HEK293 (cell line): ENCODE results near the gene ACP7.

Source experiments
- CTCF ChIA-PET: fragments of 350-600 bp; formaldehyde crosslinking; extraction: SDS; loops from one replicate; lab custom pipeline; 2021; ENCODE audit warnings: antibody characterized with exemption; lab: Yijun Ruan, JAX
- POLR2A ChIA-PET: fragments of 300-600 bp; formaldehyde crosslinking; extraction: SDS; loops from one replicate; lab custom pipeline; 2020; ENCODE audit warnings: antibody characterized with exemption, inconsistent platforms; lab: Yijun Ruan, JAX
- H3K27ac ChIP-seq: fragments of 200-500 bp; sonication (Bioruptor generic); 2 replicates; pipeline ENCODE4 v1.5.1; 2014; ENCODE audit warnings: low read depth, low read length, control low read depth, inconsistent platforms; ENCODE audit errors: extremely low read depth
- H3K36me3 ChIP-seq, 2 experiments: fragments of 200-500 bp in 1 of 2; sonication (Bioruptor generic) in 1 of 2; 1 replicate in 1 of 2; 2 replicates in 1 of 2; pipeline ENCODE4 v1.5.1; 2014 to 2017; ENCODE audit warnings: inconsistent platforms in 2 of 2, low read length in 2 of 2; ENCODE audit not compliant: control insufficient read depth in 2 of 2, insufficient read depth in 1 of 2
- H3K4me1 ChIP-seq: fragments of 200-500 bp; sonication (Bioruptor generic); 2 replicates; pipeline ENCODE4 v1.5.1; 2014; ENCODE audit warnings: mild to moderate bottlenecking, low read length, inconsistent platforms; ENCODE audit not compliant: control insufficient read depth, insufficient read depth
- H3K4me3 ChIP-seq: 2 replicates; pipeline ENCODE4 v1.5.1; 2011; ENCODE audit warnings: low read depth, mild to moderate bottlenecking, control low read depth, low read length, moderate library complexity
- H3K9me3 ChIP-seq: fragments of 200-500 bp; sonication (Bioruptor generic); 2 replicates; pipeline ENCODE4 v1.5.1; 2014; ENCODE audit warnings: low read depth, low read length, inconsistent platforms; ENCODE audit not compliant: control insufficient read depth, insufficient read depth
- BCL11A ChIP-seq: fragments of 450-650 bp; formaldehyde crosslinking; IDR thresholded peaks from 2 replicates; pipeline ENCODE4 v1.5.1; 2016; ENCODE audit warnings: low read depth, missing biosample characterization, missing genetic modification characterization
- CTCF ChIP-seq: fragments of 450-650 bp; formaldehyde crosslinking; IDR thresholded peaks from 2 replicates; pipeline ENCODE4 v1.5.1; 2016; ENCODE audit warnings: missing biosample characterization, missing genetic modification characterization
- EGR2 ChIP-seq: fragments of 450-650 bp; formaldehyde crosslinking; IDR thresholded peaks from 2 replicates; pipeline ENCODE4 v1.5.1; 2016; ENCODE audit warnings: low read depth, missing biosample characterization, missing genetic modification characterization
- GLIS1 ChIP-seq: fragments of 450-650 bp; formaldehyde crosslinking; IDR thresholded peaks from 2 replicates; pipeline ENCODE4 v1.5.1; 2016; ENCODE audit warnings: missing biosample characterization, missing genetic modification characterization
- HOXC10 ChIP-seq: sonication (generic); formaldehyde crosslinking; IDR thresholded peaks from 2 replicates; pipeline ENCODE4 v1.8.1; 2023; ENCODE audit warnings: mild to moderate bottlenecking, missing genetic modification reagents
- IKZF3 ChIP-seq: fragments of 450-650 bp; IDR thresholded peaks from 2 replicates; pipeline ENCODE4 v1.5.0; 2018; ENCODE audit warnings: missing biosample characterization, mild to moderate bottlenecking, missing genetic modification characterization, moderate library complexity
- KLF17 ChIP-seq: fragments of 450-650 bp; formaldehyde crosslinking; IDR thresholded peaks from 2 replicates; pipeline ENCODE4 v1.5.1; 2016; ENCODE audit warnings: missing biosample characterization, missing genetic modification characterization
- KLF7 ChIP-seq: fragments of 450-650 bp; formaldehyde crosslinking; IDR thresholded peaks from 2 replicates; pipeline ENCODE4 v1.5.1; 2016; ENCODE audit warnings: missing biosample characterization, missing genetic modification characterization, borderline replicate concordance
- MYNN ChIP-seq: fragments of 450-650 bp; formaldehyde crosslinking; IDR thresholded peaks from 2 replicates; pipeline ENCODE4 v1.5.1; 2016; ENCODE audit warnings: missing biosample characterization, missing genetic modification characterization, borderline replicate concordance
- REPIN1 ChIP-seq: fragments of 450-650 bp; formaldehyde crosslinking; IDR thresholded peaks from 2 replicates; pipeline ENCODE4 v1.5.1; 2017; ENCODE audit warnings: missing biosample characterization, missing genetic modification characterization, low read depth
- SCRT1 ChIP-seq: fragments of 450-650 bp; formaldehyde crosslinking; IDR thresholded peaks from 2 replicates; pipeline ENCODE4 v1.5.1; 2016; ENCODE audit warnings: missing biosample characterization, missing genetic modification characterization, borderline replicate concordance
- ZBTB48 ChIP-seq: fragments of 450-650 bp; formaldehyde crosslinking; IDR thresholded peaks from 2 replicates; pipeline ENCODE4 v1.5.1; 2016; ENCODE audit warnings: missing biosample characterization, missing genetic modification characterization
- ZBTB8A ChIP-seq: fragments of 450-650 bp; formaldehyde crosslinking; IDR thresholded peaks from 2 replicates; pipeline ENCODE4 v1.5.1; 2016; ENCODE audit warnings: missing biosample characterization, missing genetic modification characterization
- ZFHX2 ChIP-seq: fragments of 450-650 bp; formaldehyde crosslinking; conservative IDR thresholded peaks from 2 replicates; pipeline ENCODE4 v1.5.1; 2016; ENCODE audit warnings: missing biosample characterization, missing genetic modification characterization
- ZNF155 ChIP-seq: fragments of 450-650 bp; formaldehyde crosslinking; IDR thresholded peaks from 2 replicates; pipeline ENCODE4 v1.5.1; 2016; ENCODE audit warnings: missing biosample characterization, missing genetic modification characterization
- ZNF175 ChIP-seq: fragments of 450-650 bp; formaldehyde crosslinking; IDR thresholded peaks from 2 replicates; pipeline ENCODE4 v1.5.1; 2016; ENCODE audit warnings: missing biosample characterization, missing genetic modification characterization
- ZNF223 ChIP-seq: fragments of 450-650 bp; formaldehyde crosslinking; IDR thresholded peaks from 2 replicates; pipeline ENCODE4 v1.5.1; 2016; ENCODE audit warnings: missing biosample characterization, missing genetic modification characterization
- ZNF24 ChIP-seq: fragments of 450-650 bp; formaldehyde crosslinking; IDR thresholded peaks from 2 replicates; pipeline ENCODE4 v1.5.1; 2016; ENCODE audit warnings: missing biosample characterization, missing genetic modification characterization
- ZNF302 ChIP-seq: fragments of 450-650 bp; formaldehyde crosslinking; IDR thresholded peaks from 2 replicates; pipeline ENCODE4 v1.5.1; 2016; ENCODE audit warnings: missing biosample characterization, missing genetic modification characterization, low read depth
- ZNF366 ChIP-seq: fragments of 450-650 bp; formaldehyde crosslinking; conservative IDR thresholded peaks from 2 replicates; pipeline ENCODE4 v1.5.1; 2016; ENCODE audit warnings: missing biosample characterization, missing genetic modification characterization
- ZNF37A ChIP-seq: fragments of 450-650 bp; IDR thresholded peaks from 2 replicates; pipeline ENCODE4 v1.5.1; 2018; ENCODE audit warnings: missing biosample characterization, missing genetic modification characterization
- ZNF433 ChIP-seq: fragments of 450-650 bp; formaldehyde crosslinking; IDR thresholded peaks from 2 replicates; pipeline ENCODE4 v1.5.1; 2016; ENCODE audit warnings: missing biosample characterization, missing genetic modification characterization, low read depth
- ZNF48 ChIP-seq: fragments of 450-650 bp; formaldehyde crosslinking; IDR thresholded peaks from 2 replicates; pipeline ENCODE4 v1.5.1; 2016; ENCODE audit warnings: missing biosample characterization, missing genetic modification characterization
- ZNF488 ChIP-seq: fragments of 450-650 bp; formaldehyde crosslinking; IDR thresholded peaks from 2 replicates; pipeline ENCODE4 v1.5.1; 2016; ENCODE audit warnings: missing biosample characterization, missing genetic modification characterization
- ZNF501 ChIP-seq: fragments of 450-650 bp; formaldehyde crosslinking; IDR thresholded peaks from 2 replicates; pipeline ENCODE4 v1.5.1; 2016; ENCODE audit warnings: missing biosample characterization, missing genetic modification characterization
- ZNF521 ChIP-seq: fragments of 450-650 bp; formaldehyde crosslinking; IDR thresholded peaks from 2 replicates; pipeline ENCODE4 v1.5.1; 2017; ENCODE audit warnings: missing biosample characterization, mild to moderate bottlenecking, missing genetic modification characterization
- ZNF600 ChIP-seq: fragments of 450-650 bp; formaldehyde crosslinking; IDR thresholded peaks from 2 replicates; pipeline ENCODE4 v1.5.1; 2016; ENCODE audit warnings: missing biosample characterization, missing genetic modification characterization
- ZNF621 ChIP-seq: fragments of 450-650 bp; formaldehyde crosslinking; IDR thresholded peaks from 2 replicates; pipeline ENCODE4 v1.5.1; 2017; ENCODE audit warnings: missing biosample characterization, missing genetic modification characterization
- ZNF626 ChIP-seq: fragments of 450-650 bp; sonication (Bioruptor Pico); formaldehyde crosslinking; IDR thresholded peaks from 2 replicates; pipeline ENCODE4 v1.5.1; 2018; ENCODE audit warnings: missing biosample characterization, missing genetic modification characterization, inconsistent platforms
- ZNF664 ChIP-seq: fragments of 450-650 bp; formaldehyde crosslinking; IDR thresholded peaks from 2 replicates; pipeline ENCODE4 v1.5.1; 2016; ENCODE audit warnings: missing biosample characterization, missing genetic modification characterization
- ZNF768 ChIP-seq: fragments of 450-650 bp; formaldehyde crosslinking; IDR thresholded peaks from 2 replicates; pipeline ENCODE4 v1.5.1; 2018; ENCODE audit warnings: missing biosample characterization, mild to moderate bottlenecking, missing genetic modification characterization
- ZNF777 ChIP-seq: fragments of 450-650 bp; formaldehyde crosslinking; IDR thresholded peaks from 2 replicates; pipeline ENCODE4 v1.5.1; 2017; ENCODE audit warnings: missing biosample characterization, missing genetic modification characterization, borderline replicate concordance
- ZNF843 ChIP-seq: fragments of 450-650 bp; formaldehyde crosslinking; IDR thresholded peaks from 2 replicates; pipeline ENCODE4 v1.5.1; 2016; ENCODE audit warnings: missing biosample characterization, missing genetic modification characterization

ACP7 gene

GRCh38 chr19:39109641-39110040, 25.5 kb downstream of the ACP7 start:
- POLR2A ChIA-PET, result interaction anchor here (0.7 kb wide), 1 partner anchor 84 kb away, joined by 4 read pairs; no protein-coding TSS in a partner anchor
- Histone ChIP-seq H3K36me3 (no peaks in the 10 kb centered on the region; a peak in 1 of 3 replicates), H3K9me3 (no peaks in the 10 kb centered on the region), H3K4me1 (peaks cover 7% of the 10 kb centered on the region; the same call in 1 of the 2 replicates)
- CTCF ChIA-PET, result interaction anchor here (0.5 to 6.5 kb wide), 48 partner anchors 10 to 526 kb away, joined by 3 to 86 read pairs (median 5); partner anchors contain the start of genes FBXO17, PAK4 and RPS16
- TF ChIP-seq ZNF768 (0 out of 2 replicates have a peak, but pooled peaks have one; percentile 1), ZNF621 (tag by site-specific recombination) (no peak), ZNF777 (no peak), ZNF664 (peak; percentile 100)
- TF ChIP-seq, all 188 proteins: peak for 2
- Histone ChIP-seq H3K4me3 (no peak overlapping the region), H3K27ac (no peak overlapping the region)

- Histone ChIP-seq H3K4me1 (peaks cover 7% of the 10 kb centered on the region; the same call in 1 of the 2 replicates), H3K27ac (no peak overlapping the region), H3K4me3 (no peak overlapping the region), H3K36me3 (no peaks in the 10 kb centered on the region; a peak in 1 of 3 replicates), H3K9me3 (no peaks in the 10 kb centered on the region)
- ChIA-PET CTCF (interaction anchor here (0.5 to 6.5 kb wide), 68 partner anchors 11 to 961 kb away, joined by 3 to 86 read pairs (median 4); partner anchors contain the start of genes FBXO17, NCCRP1, PAK4 and RPS16), POLR2A (interaction anchor here (1.0 kb wide), 1 partner anchor 16 kb away, joined by 5 read pairs; the partner anchor contains the start of gene PAK4)
- TF ChIP-seq ZBTB48, result no peak
- TF ChIP-seq ZFHX2 (tag by site-specific recombination), result peak; percentile 96
- peak; percentile 100 for TF ChIP-seq ZNF664
- no peak for TF ChIP-seq BCL11A
- no peak for TF ChIP-seq ZNF768
- no peak for TF ChIP-seq KLF7 (tag by site-specific recombination)
- TF ChIP-seq ZNF175 (tag by site-specific recombination), result no peak
- TF ChIP-seq ZBTB8A (tag by site-specific recombination), result no peak
- TF ChIP-seq ZNF521 (tag by site-specific recombination), result no peak
- TF ChIP-seq ZNF488 (tag by site-specific recombination), result no peak
- no peak for TF ChIP-seq ZNF223 (tag by site-specific recombination)
- no peak for TF ChIP-seq ZNF24 (tag by site-specific recombination)
- TF ChIP-seq ZNF48 (tag by site-specific recombination), result no peak
- peak; percentile 41 for TF ChIP-seq KLF17 (tag by site-specific recombination)
- TF ChIP-seq ZNF501 (tag by site-specific recombination), result peak; percentile 55; the same call in 1 of the 2 replicates
- TF ChIP-seq ZNF155 (tag by site-specific recombination), result no peak
- no peak for TF ChIP-seq SCRT1 (tag by site-specific recombination)
- TF ChIP-seq EGR2 (tag by site-specific recombination), result peak; percentile 97
- TF ChIP-seq CTCF (tag by site-specific recombination), result peak; percentile 97
- TF ChIP-seq MYNN (tag by site-specific recombination), result no peak
- no peak; the same call in 1 of the 2 replicates for TF ChIP-seq ZNF302 (tag by site-specific recombination)
- 0 out of 2 replicates have a peak, but pooled peaks have one; percentile 11 for TF ChIP-seq IKZF3
- TF ChIP-seq REPIN1 (tag by site-specific recombination), result no peak
- TF ChIP-seq ZNF600 (tag by site-specific recombination), result peak; percentile 59; the same call in 1 of the 2 replicates
- TF ChIP-seq GLIS1, result 0 out of 2 replicates have a peak, but pooled peaks have one; percentile 23
- peak; percentile 86 for TF ChIP-seq ZNF366
- TF ChIP-seq HOXC10 (CRISPR knock-in tag), result no peak
- TF ChIP-seq ZNF621 (tag by site-specific recombination), result no peak
- TF ChIP-seq ZNF843 (tag by site-specific recombination), result no peak
- TF ChIP-seq ZNF433, result no peak
- TF ChIP-seq ZNF37A (tag by site-specific recombination), result no peak
- no peak for TF ChIP-seq ZNF626 (tag by site-specific recombination)
Measured at GRCh38 chr19:39110263-39110967, 26.2 kb downstream of the ACP7 start.
